HG02970 (cell line): ENCODE data around the gene KRT28.
"Not testable (repeated sequence)": the region's sequence is repeated elsewhere in the genome, so short reads cannot be mapped to it uniquely, and the experiment has no call there.

Experiments used
- ATAC-seq: cut with Tn5 transposase; IDR thresholded peaks from one replicate; pipeline ENCODE4 v1.9.1; 2021; ENCODE audit warnings: mild to moderate bottlenecking, moderate library complexity, moderate number of reproducible peaks; ENCODE audit not compliant: unreplicated experiment, low FRiP score

KRT28 gene

GRCh38 chr17:40819528-40820125 is 19.9 kb upstream of the KRT28 start:
- no peak for ATAC-seq

GRCh38 chr17:40818733-40819527 is 19.2 kb upstream of the KRT28 start:
- ATAC-seq: peak; percentile 67

GRCh38 chr17:40818343-40818732 is 18.6 kb upstream of the KRT28 start:
- ATAC-seq: peak; percentile 16

DNA sequence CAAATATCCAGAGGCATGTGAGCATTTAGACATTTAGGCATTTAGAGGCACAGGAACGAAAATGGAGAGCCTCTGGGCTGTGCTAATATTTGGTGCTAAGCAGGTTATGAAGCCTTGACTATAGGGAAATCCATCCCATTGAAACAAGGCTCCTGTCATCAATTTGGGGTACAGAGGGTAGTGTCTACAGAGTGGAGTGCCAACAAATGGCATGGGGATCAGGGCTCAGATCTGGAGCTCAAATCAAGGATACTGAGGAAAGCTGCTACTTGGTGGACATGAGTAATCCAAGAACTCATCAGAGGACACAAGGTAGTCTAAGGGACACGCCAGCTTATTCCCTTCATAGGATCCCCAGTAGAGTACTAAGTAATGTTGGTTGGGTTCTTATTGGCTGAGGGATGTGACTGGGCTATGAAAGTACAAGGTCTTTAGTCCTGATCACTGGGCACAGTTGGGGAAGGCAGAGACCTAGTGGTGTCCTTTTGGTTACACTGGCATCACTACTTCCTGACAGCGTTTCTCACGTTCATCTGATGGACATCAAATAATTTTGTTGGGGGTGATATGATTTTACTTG is 17.4 kb upstream of the KRT28 start:
- ATAC-seq: no peak

DNA sequence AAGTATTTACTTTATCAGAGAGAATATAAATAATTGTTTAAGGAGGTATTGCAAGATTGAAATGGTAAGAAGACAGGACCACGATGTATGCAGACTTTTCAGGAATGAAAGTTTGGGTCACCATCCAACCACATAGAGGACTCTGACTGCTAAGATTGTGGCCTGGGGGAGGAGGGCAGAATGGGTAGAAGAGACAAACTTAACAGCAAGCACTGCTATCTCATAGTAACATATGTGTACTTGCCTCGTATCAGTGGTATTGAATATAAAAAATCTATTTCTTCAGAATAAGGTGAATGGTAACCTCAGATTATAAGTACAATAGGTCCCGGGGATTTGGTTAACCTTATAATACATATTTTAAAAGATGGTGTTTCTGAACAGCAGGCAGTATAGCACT is 16.8 kb upstream of the KRT28 start:
- no peak for ATAC-seq

- ATAC-seq: no peak
Measured at GRCh38 chr17:40815381-40815780, 15.6 kb upstream of the KRT28 start.

GRCh38 chr17:40814657-40815056 is 14.9 kb upstream of the KRT28 start:
- ATAC-seq: not testable (repeated sequence)

DNA sequence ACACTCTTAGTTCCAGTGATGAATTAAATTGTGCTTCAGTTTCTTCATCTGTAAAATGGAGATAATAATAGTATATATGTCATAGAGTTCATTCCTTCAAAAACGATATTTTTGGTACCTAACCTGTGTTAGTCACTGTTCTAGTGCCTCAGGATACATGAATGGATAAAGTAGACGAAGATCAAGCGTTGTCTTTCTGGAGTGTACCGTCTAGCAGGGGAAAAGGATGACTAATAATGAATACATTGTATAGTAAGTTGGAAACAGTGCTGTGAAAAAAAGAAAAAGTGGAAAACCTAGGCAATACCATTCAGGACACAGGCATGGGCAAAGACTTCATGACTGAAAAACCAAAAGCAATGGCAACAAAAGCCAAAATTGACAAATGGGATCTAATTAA is 14.0 kb upstream of the KRT28 start:
- no peak for ATAC-seq

DNA sequence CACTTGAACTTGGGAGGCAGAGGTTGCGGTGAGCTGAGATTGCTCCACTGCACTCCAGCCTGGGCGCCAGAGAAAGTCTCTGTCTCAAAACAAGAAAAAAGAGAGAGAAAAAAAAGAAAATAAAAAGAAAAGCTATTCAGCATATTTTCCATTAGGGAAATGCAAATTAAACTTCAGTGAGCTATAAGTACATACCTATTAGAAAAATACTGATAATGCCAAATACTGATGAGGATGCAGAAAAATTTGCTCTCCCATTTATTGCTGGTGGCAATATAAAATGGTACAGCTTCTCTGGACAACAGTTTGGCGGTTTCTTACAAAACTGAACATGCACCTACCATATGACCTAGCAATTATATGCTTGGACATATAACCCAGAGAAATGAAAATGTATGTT is 12.9 kb upstream of the KRT28 start:
- no peak for ATAC-seq

- no peak for ATAC-seq
Measured at GRCh38 chr17:40810494-40810893, 10.7 kb upstream of the KRT28 start.

DNA sequence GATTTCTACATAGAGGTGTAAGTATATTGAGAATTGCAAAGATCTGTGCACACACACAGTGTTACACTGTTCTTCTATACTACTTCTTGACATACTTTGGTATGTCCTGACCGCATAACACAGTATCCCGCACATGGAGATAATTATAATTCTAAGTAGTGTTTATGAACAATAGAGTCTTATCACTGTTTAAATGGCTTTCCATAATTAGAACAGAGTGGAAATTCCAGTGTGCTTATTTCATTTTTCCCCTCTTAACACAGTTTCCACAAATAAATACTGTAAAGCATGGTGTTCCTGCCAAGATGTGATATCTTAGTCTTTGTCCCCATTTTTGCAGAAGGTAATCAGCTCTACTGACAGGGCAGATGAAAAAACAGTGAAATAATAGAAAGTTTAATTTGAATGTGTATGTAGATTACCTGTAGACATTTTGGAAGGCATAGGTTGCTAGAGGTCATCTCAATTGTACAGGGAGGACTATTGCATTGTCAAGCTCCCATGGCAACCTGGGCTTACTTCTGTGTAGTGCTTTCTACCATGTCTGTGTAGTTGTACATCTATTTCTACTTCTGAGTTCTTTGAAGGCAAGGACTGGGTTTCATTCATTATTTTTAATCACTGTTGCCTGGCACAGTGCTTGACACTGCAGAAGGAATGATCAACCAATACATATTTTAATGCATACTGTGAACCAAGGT is 10.1 kb upstream of the KRT28 start:
- no peak for ATAC-seq

DNA sequence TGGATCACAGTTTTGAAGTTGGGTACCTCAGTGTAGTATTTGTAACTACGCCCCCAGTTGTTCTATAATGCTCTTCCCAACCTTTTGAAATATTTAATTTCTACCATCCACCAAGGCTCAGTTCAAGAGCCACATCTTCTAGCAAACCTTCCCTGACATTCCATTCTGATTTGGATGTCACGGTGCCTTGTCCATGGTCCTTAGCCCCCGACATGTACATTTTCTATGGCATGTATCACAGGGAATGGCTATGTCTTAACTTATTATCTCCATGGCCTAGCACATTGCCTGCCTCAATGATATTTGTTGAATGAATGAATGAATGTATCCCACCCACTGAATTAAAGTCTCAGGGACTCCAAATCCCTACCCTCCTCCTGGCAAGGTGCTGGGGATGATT is 6.4 kb upstream of the KRT28 start:
- ATAC-seq: no peak

DNA sequence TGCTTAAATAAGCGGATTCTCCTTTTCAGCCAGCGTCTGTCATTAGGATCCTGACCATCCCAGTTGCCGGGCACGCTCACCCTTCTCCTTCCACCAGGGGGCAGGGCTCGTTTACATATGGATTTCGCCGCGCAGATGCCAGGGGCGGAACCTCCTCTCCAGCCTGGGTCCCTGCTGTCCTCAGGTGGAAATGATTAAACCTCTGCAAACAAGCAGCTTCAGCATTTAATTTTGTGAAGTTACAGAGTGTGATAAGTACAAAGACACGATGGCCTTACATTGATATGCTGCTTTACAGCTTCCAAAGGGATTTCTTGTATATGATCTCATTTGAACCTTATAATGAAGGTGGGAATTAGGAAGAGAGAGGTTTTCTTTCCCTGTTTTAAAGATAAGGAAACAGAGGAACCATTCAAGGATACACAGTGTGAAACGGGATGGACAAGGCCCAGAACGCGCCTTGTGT is 3.9 kb upstream of the KRT28 start:
- ATAC-seq: no peak

DNA sequence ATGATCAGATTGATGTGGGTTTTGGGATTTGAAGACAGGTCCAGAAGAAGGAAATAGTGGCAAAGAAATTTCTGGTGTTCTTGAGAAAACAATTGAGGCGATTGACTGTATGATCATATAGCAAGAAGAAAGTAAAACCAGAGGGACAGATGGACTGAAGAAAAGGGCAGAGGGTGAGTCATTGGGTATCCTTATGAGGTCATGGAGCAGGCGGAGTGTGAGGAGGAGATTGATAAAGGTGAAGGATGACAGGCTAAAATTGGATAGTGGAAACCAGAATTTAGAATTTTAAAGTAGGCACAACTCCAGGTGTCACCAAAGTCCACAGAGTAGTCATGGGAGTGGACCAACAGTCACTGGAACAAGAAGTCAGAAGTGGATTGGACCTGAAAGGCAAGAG is 1.4 kb upstream of the KRT28 start:
- ATAC-seq: no peak

DNA sequence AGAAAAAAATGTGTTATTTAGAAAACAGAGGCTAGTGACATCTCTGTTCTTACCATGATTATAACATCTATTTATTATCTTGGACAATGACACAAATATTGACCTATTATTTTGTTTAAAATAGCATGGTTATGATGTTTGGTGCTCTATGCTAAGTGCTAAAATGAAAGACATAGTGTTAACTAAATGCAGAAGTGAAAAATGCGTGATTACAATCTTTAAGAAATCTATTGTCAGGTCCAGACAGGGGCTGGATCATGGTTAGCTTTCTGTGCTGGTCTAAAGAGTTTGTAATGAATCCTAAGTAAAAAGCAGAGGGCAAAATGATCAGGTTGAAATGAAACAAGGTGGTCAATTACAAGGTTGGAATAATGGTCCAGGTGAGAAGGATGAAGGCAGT is 622 bp upstream of the KRT28 start:
- ATAC-seq: no peak

DNA sequence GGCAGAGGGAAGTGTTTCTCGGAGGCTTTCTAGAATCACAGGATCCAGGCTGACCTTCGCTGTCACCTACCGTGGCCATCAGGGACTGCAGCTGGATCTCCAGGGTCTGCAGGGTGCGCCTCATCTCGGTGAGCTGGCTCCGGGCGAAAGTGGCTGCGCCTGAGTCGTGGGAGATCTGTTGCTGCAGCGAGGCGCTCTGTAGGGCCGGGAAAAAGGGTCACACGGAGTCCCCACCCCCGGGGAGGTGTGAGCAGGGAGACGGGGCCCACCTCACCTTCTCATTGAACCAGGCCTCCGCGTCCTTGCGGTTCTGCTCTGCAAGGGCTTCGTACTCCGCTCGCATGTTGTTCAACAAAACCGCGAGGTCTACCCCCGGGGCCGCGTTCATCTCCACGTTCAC is 2.9 kb downstream of the KRT28 start:
- ATAC-seq: no peak

DNA sequence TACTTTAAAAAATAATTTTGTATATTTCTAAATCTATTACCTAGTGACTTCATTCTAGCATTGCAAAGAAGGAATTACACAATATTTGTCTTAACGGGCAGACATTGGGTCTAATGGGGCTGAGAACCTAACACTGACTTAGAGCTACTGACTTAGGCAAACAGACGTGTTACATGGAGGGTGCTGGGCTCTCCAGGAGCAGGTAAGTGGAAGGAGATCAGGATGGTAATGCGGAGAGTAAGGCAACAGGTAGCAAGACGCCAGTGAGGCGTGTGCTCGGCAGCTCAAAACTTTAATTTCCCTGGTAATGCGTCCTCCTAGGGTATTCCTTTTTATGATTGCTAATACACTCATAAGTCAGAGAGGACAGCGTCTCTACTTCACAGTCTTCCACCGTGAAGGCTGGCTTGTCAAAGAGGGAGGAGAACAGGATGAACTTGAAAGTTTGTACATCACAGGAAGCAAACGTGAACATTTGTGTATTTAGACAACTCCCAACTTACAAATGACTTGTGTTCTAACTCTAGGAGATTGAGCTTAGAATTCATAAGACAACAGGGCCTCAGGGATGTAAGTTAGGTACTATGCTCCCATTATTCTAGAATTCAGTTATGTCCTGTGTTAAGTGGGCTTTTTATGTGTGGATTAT is 4.6 kb downstream of the KRT28 start:
- ATAC-seq: no peak

DNA sequence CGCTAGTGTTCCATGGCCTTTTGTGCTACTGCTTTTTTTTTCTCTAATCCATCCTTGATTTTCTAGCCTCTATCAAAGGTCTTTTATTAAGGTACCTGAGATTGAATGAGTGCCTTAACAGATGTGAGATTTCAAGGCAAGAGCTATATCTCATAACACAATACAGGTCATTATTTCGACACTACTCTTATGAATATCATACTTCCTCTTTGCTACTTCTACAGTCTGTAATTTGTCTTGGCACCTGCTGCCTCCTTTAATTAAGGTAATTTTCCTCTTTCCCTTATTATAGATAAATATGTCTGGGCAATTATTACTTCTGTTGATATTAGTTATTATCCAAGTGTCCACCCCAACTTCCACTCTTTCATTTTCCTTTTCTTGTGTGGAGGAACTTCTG is 5.3 kb downstream of the KRT28 start:
- no peak for ATAC-seq

- ATAC-seq: no peak
Measured at GRCh38 chr17:40793832-40794231, 5.9 kb downstream of the KRT28 start.

- no peak for ATAC-seq
Measured at GRCh38 chr17:40791787-40792436, 7.8 kb downstream of the KRT28 start.
